H9 (cell line): ENCODE results near the gene TPP1. TPM values are rescaled to one million over a fixed set of nuclear protein-coding genes. Genes with fewer than 3 reads are reported as not detected.

Experiments
- DNase-seq: peaks from one replicate; pipeline ENCODE4 v3.0.0-alpha.2; 2017
- H2AFZ ChIP-seq: one replicate; pipeline ENCODE4 v1.6.1; 2013; ENCODE audit warnings: mild to moderate bottlenecking, low read length, control low read depth, moderate library complexity
- H2AK5ac ChIP-seq: 2 replicates; pipeline ENCODE4 v1.6.1; 2013; ENCODE audit warnings: low read length, control low read depth, mixed read lengths; ENCODE audit not compliant: insufficient read length
- H2BK120ac ChIP-seq: one replicate; pipeline ENCODE4 v1.6.1; 2013; ENCODE audit warnings: low read depth, mild to moderate bottlenecking, low read length, control low read depth, inconsistent platforms; ENCODE audit not compliant: poor library complexity, severe bottlenecking
- H2BK12ac ChIP-seq: 2 replicates; pipeline ENCODE4 v1.6.1; 2013; ENCODE audit warnings: low read length, control low read depth, mixed read lengths, low read depth; ENCODE audit not compliant: insufficient read length
- H2BK15ac ChIP-seq: 2 replicates; pipeline ENCODE4 v1.6.1; 2013; ENCODE audit warnings: low read depth, low read length, control low read depth
- H2BK20ac ChIP-seq: one replicate; pipeline ENCODE4 v1.6.1; 2013; ENCODE audit warnings: low read depth, mild to moderate bottlenecking, low read length, control low read depth, inconsistent platforms; ENCODE audit not compliant: poor library complexity, severe bottlenecking
- H2BK5ac ChIP-seq: 2 replicates; pipeline ENCODE4 v1.6.1; 2013; ENCODE audit warnings: low read length, control low read depth, mixed read lengths; ENCODE audit not compliant: insufficient read length
- H3K14ac ChIP-seq: 2 replicates; pipeline ENCODE4 v1.6.1; 2013; ENCODE audit warnings: low read length, control low read depth; ENCODE audit not compliant: insufficient read depth
- H3K18ac ChIP-seq: 2 replicates; pipeline ENCODE4 v1.6.1; 2013; ENCODE audit warnings: low read depth, mild to moderate bottlenecking, mixed read lengths, low read length, control low read depth; ENCODE audit not compliant: insufficient read length
- H3K23ac ChIP-seq: 2 replicates; pipeline ENCODE4 v1.6.1; 2013; ENCODE audit warnings: low read length, control low read depth, mixed read lengths, low read depth; ENCODE audit not compliant: insufficient read length
- H3K23me2 ChIP-seq: 2 replicates; pipeline ENCODE4 v1.6.1; 2013; ENCODE audit warnings: low read depth, mild to moderate bottlenecking, mixed read lengths, low read length, control low read depth; ENCODE audit not compliant: insufficient read length, poor library complexity, severe bottlenecking
- H3K27ac ChIP-seq: 2 replicates; pipeline ENCODE4 v1.5.1; 2013; ENCODE audit warnings: low read length, control low read depth, mixed read lengths, low read depth; ENCODE audit not compliant: insufficient read length
- H3K27me3 ChIP-seq: 2 replicates; pipeline ENCODE4 v1.6.1; 2013; ENCODE audit warnings: low read length, control low read depth, inconsistent platforms; ENCODE audit not compliant: insufficient read depth
- H3K4ac ChIP-seq: 2 replicates; pipeline ENCODE4 v1.6.1; 2013; ENCODE audit warnings: low read depth, mild to moderate bottlenecking, control low read depth, inconsistent platforms, low read length, moderate library complexity
- H3K4me1 ChIP-seq: 2 replicates; pipeline ENCODE4 v1.6.1; 2013; ENCODE audit warnings: low read length, control low read depth, inconsistent platforms; ENCODE audit not compliant: insufficient read depth
- H3K4me2 ChIP-seq: 2 replicates; pipeline ENCODE4 v1.6.1; 2013; ENCODE audit warnings: low read length, control low read depth, mixed read lengths; ENCODE audit not compliant: insufficient read length, insufficient read depth
- H3K56ac ChIP-seq: 2 replicates; pipeline ENCODE4 v1.6.1; 2013; ENCODE audit warnings: low read depth, mild to moderate bottlenecking, mixed read lengths, low read length, control low read depth; ENCODE audit not compliant: insufficient read length
- H3K79me1 ChIP-seq: 2 replicates; pipeline ENCODE4 v1.6.1; 2013; ENCODE audit warnings: low read depth, mild to moderate bottlenecking, moderate library complexity, low read length, control low read depth, inconsistent platforms; ENCODE audit not compliant: insufficient read depth, poor library complexity, severe bottlenecking
- H3K79me2 ChIP-seq: 2 replicates; pipeline ENCODE4 v1.6.1; 2013; ENCODE audit warnings: low read length, control low read depth, inconsistent platforms; ENCODE audit not compliant: insufficient read depth
- H3K9ac ChIP-seq: 2 replicates; pipeline ENCODE4 v1.6.1; 2013; ENCODE audit warnings: low read length, control low read depth, mixed read lengths; ENCODE audit not compliant: insufficient read length; ENCODE audit errors: extremely low read depth
- H3K9me3 ChIP-seq: one replicate; pipeline ENCODE4 v1.6.1; 2013; ENCODE audit warnings: low read depth, low read length, inconsistent platforms; ENCODE audit not compliant: control insufficient read depth
- H3T11ph ChIP-seq: one replicate; pipeline ENCODE4 v1.6.1; 2013; ENCODE audit warnings: mild to moderate bottlenecking, low read length, control low read depth, inconsistent platforms
- H4K20me1 ChIP-seq: one replicate; pipeline ENCODE4 v1.6.1; 2013; ENCODE audit not compliant: control insufficient read depth, insufficient read length, insufficient read depth
- H4K5ac ChIP-seq: 2 replicates; pipeline ENCODE4 v1.6.1; 2013; ENCODE audit warnings: low read depth, mild to moderate bottlenecking, mixed read lengths, low read length, control low read depth; ENCODE audit not compliant: insufficient read length
- H4K8ac ChIP-seq: replicated peaks from 2 replicates; pipeline ENCODE4 v1.6.1; 2013; ENCODE audit warnings: low read length, control low read depth, mixed read lengths, low read depth; ENCODE audit not compliant: insufficient read length
- H4K91ac ChIP-seq: 2 replicates; pipeline ENCODE4 v1.6.1; 2013; ENCODE audit warnings: low read depth, mild to moderate bottlenecking, moderate library complexity, mixed read lengths, low read length, control low read depth; ENCODE audit not compliant: insufficient read length
- H3K27ac Mint-ChIP-seq, 3 experiments: 2 replicates in 2 of 3; 3 replicates in 1 of 3; pipeline ENCODE4 v1.8.0; 2020 to 2021; ENCODE audit warnings: mixed read lengths in 3 of 3, mild to moderate bottlenecking in 1 of 3, moderate library complexity in 1 of 3
- H3K27me3 Mint-ChIP-seq: 2 replicates; pipeline ENCODE4 v1.8.0; 2021; ENCODE audit warnings: low read depth, mild to moderate bottlenecking, moderate library complexity, mixed read lengths
- H3K36me3 Mint-ChIP-seq, 3 experiments: 2 replicates in 2 of 3; 3 replicates in 1 of 3; pipeline ENCODE4 v1.8.0; 2020 to 2021; ENCODE audit warnings: low read depth in 3 of 3, mixed read lengths in 3 of 3; ENCODE audit not compliant: insufficient read depth in 1 of 3
- H3K4me1 Mint-ChIP-seq, 2 experiments: 2 replicates each; pipeline ENCODE4 v1.8.0; 2020; ENCODE audit warnings: mixed read lengths in 2 of 2
- H3K4me3 Mint-ChIP-seq, 2 experiments: 2 replicates in 1 of 2; 3 replicates in 1 of 2; pipeline ENCODE4 v1.8.0; 2020 to 2021; ENCODE audit warnings: mild to moderate bottlenecking in 2 of 2, mixed read lengths in 2 of 2, moderate library complexity in 1 of 2
- H3K9me3 Mint-ChIP-seq, 2 experiments: 2 replicates in 1 of 2; 3 replicates in 1 of 2; pipeline ENCODE4 v1.8.0; 2020; ENCODE audit warnings: mild to moderate bottlenecking in 2 of 2, mixed read lengths in 2 of 2, moderate library complexity in 1 of 2
- CTCF ChIP-seq: fragments of 200-600 bp; sonication (generic); conservative IDR thresholded peaks from 3 replicates; pipeline ENCODE4 v1.8.0; 2021; ENCODE audit warnings: antibody characterized with exemption, mild to moderate bottlenecking
- WGBS: extraction: QIAGEN DNeasy Blood & Tissue Kit; methylation state at CpG from one replicate; pipeline ENCODE4 v1.1.7; 2013; ENCODE audit warnings: missing lambda C conversion rate, low lambda C conversion rate, mixed read lengths; ENCODE audit not compliant: insufficient read length; ENCODE audit errors: extremely low coverage; 5-methylcytosine and 5-hydroxymethylcytosine counted together
- total RNA-seq: library from RNA; stranded (reverse); gene quantifications from 2 replicates; pipeline ENCODE4 v1.2.1, GENCODE V29; 2021

TPP1 gene
- total RNA-seq, 1 experiment from 2014 or later: 37.2 TPM

- Histone ChIP-seq H2AK5ac (no peak overlapping the region), H4K20me1 (no peaks in the 10 kb centered on the region), H2BK20ac (no peak overlapping the region), H3K4ac (no peak overlapping the region), H3K79me1 (no peaks in the 10 kb centered on the region), H4K5ac (no peak overlapping the region), H3K56ac (no peak overlapping the region), H3K27me3 (peaks cover 10% of the 10 kb centered on the region; the same call in 1 of the 2 replicates), H3K27ac (no peak overlapping the region), H3K4me1 (peaks cover 2% of the 10 kb centered on the region; the same call in 1 of the 2 replicates), H2BK120ac (no peak overlapping the region), H3K79me2 (no peaks in the 10 kb centered on the region), H2BK15ac (no peak overlapping the region), H2AFZ (no peak overlapping the region), H4K91ac (no peak overlapping the region), H3K18ac (no peak overlapping the region), H3T11ph (no peak overlapping the region), H3K14ac (no peak overlapping the region), H2BK12ac (no peak overlapping the region), H3K9ac (no peak overlapping the region), H3K23me2 (peaks cover 1% of the 10 kb centered on the region), H4K8ac (no peak overlapping the region), H3K4me2 (no peak overlapping the region), H2BK5ac (no peak overlapping the region), H3K23ac (no peak overlapping the region), H3K9me3 (no peaks in the 10 kb centered on the region)
- no peak for TF ChIP-seq CTCF
- Mint-ChIP-seq H3K4me1 (no peaks in the 10 kb centered on the region), H3K9me3 (no peaks in the 10 kb centered on the region), H3K36me3 (no peaks in the 10 kb centered on the region), H3K27ac (no peak overlapping the region), H3K27me3 (peaks cover 1% of the 10 kb centered on the region), H3K4me3 (no peak overlapping the region)
- DNase-seq: no peak
- no CpG with 5 or more reads among the region's 6 CpGs for WGBS
Observed at GRCh38 chr11:6650980-6651379, 31.8 kb upstream of the TPP1 start.
